Testis (tissue), 3 donors: ENCODE data around the gene SGPL1. TPM values are rescaled to one million over a fixed set of nuclear protein-coding genes. Genes with fewer than 3 reads are reported as not detected.

Experiments
- DNase-seq: peaks from one replicate; pipeline ENCODE4 v3.0.0-alpha.2; 2019
- H3K27ac ChIP-seq, 2 donors: fragments of 200-600 bp; sonication (generic); one replicate each; pipeline ENCODE4 v1.5.1; 2019
- H3K27me3 ChIP-seq: fragments of 200-600 bp; sonication (generic); one replicate; pipeline ENCODE4 v1.5.1; 2019
- H3K36me3 ChIP-seq: fragments of 200-600 bp; sonication (generic); one replicate; pipeline ENCODE4 v1.5.1; 2017; ENCODE audit warnings: low read depth; ENCODE audit errors: missing control alignments
- H3K4me1 ChIP-seq: fragments of 200-600 bp; sonication (generic); one replicate; pipeline ENCODE4 v1.5.1; 2019
- H3K4me3 ChIP-seq, 2 donors: fragments of 200-600 bp; sonication (generic); one replicate each; pipeline ENCODE4 v1.5.1; 2017 to 2019
- H3K9me3 ChIP-seq: fragments of 200-600 bp; sonication (generic); one replicate; pipeline ENCODE4 v1.5.1; 2017
- CTCF ChIP-seq, 3 experiments: fragments of 450-650 bp in 2 of 3; fragments of 200-600 bp in 1 of 3; sonication (generic) in 1 of 3; IDR thresholded peaks; one replicate each; pipeline ENCODE4 v1.5.1; 2016 to 2019; ENCODE audit warnings: antibody characterized with exemption in 3 of 3, mild to moderate bottlenecking in 2 of 3, moderate library complexity in 1 of 3
- POLR2A ChIP-seq: fragments of 450-650 bp; IDR thresholded peaks from one replicate; pipeline ENCODE4 v1.6.1; 2017; ENCODE audit warnings: antibody characterized with exemption, mild to moderate bottlenecking, moderate library complexity
- WGBS, 2 donors: methylation state at CpG; one replicate each; pipeline ENCODE4 v1.1.5; 2018; 5-methylcytosine and 5-hydroxymethylcytosine counted together
- intact Hi-C: fragments of 100-400 bp; cut with DNase I; formaldehyde crosslinking; loops from one replicate; pipeline ENCODE4 v1.15.1; 2023; ENCODE audit warnings: low total_unique reads
- polyA plus RNA-seq: library from polyadenylated mRNA; stranded (reverse); fragments of 350-450 nt; fragmentation: Illumina TruSeq; extraction: RNeasy Lipid Tissue Mini Kit (QIAGEN cat#74804); gene quantifications from one replicate; pipeline ENCODE4 v1.2.3, GENCODE V29; 2014; ENCODE audit warnings: low read depth, low replicate concordance; ENCODE audit not compliant: insufficient read depth
- total RNA-seq, 2 donors: library from RNA; depleted of rRNA; stranded (reverse); fragments of >200 nt; gene quantifications; one replicate each; pipeline ENCODE4 v1.2.3, GENCODE V29; 2016

SGPL1 gene
- total and polyA plus RNA-seq, 3 donors from 2014 or later, result 38.5 to 70.1 (median 64.2) TPM

DNA sequence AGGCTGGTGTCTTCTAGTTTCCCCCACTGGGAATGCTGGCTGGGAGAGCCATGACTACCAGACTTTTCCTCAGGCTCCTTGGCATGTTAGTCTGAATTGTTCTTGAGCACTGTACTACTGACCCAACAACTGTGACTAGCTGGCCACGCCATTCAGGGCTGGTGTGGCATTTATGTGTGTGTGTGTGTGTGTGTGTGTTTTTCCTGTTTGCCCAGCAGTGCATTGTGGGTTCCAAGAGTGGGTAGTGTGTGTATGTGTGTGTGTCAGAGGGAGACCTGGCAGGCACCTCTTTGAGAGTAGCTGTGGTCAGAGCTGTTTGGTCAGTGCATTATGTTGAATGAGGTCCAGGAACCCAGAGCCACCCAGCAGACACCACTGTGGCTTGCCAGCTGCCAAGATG lies 63.5 kb downstream of the SGPL1 start:
- Histone ChIP-seq H3K36me3 (no peaks in the 10 kb centered on the region), H3K27me3 (no peaks in the 10 kb centered on the region), H3K9me3 (no peaks in the 10 kb centered on the region), H3K27ac (no peak overlapping the region), H3K4me3 (no peak overlapping the region), H3K4me1 (no peaks in the 10 kb centered on the region)
- TF ChIP-seq POLR2A (no peak), CTCF (IDR thresholded peaks at IDR 0.05) (no peak)
- 90 to 100% methylated on average over 1 of the region's 1 CpG for WGBS, 2 donors
- intact Hi-C loops, result loop anchor here (5.0 kb wide), 1 partner anchor 62 kb away; the partner anchor contains the start of gene SGPL1
- no peak for DNase-seq

DNA sequence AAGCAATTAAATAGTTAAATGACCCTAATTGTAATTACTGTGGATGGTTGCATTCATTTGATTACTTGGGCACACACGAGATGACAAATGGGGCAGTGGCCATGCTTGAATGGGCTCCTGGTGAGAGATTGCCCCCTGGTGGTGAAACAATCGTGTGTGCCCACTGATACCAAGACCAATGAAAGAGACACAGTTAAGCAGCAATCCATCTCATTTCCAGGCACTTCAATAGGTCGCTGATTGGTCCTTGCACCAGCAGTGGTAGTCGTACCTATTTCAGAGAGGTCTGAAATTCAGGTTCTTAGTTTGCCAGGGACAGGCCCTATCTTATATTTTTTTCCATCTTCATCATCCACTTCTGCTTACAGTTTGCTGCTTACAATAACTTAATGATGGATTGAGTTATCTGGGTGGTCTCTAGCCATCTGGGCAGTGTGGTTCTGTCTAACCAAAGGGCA lies 64.4 kb downstream of the SGPL1 start:
- Histone ChIP-seq H3K9me3 (no peaks in the 10 kb centered on the region), H3K4me1 (no peaks in the 10 kb centered on the region), H3K27me3 (no peaks in the 10 kb centered on the region), H3K36me3 (no peaks in the 10 kb centered on the region), H3K4me3 (no peak overlapping the region), H3K27ac (no peak overlapping the region)
- intact Hi-C loops, result loop anchor here (10.0 kb wide), 1 partner anchor 335 kb away; no protein-coding TSS in a partner anchor
- TF ChIP-seq POLR2A (no peak), CTCF (IDR thresholded peaks at IDR 0.05) (peak; percentile 92 to 96 (median 92))
- DNase-seq, result peak; percentile 91
- 16 to 29% methylated on average over 4 of the region's 4 CpGs for WGBS, 2 donors

DNA sequence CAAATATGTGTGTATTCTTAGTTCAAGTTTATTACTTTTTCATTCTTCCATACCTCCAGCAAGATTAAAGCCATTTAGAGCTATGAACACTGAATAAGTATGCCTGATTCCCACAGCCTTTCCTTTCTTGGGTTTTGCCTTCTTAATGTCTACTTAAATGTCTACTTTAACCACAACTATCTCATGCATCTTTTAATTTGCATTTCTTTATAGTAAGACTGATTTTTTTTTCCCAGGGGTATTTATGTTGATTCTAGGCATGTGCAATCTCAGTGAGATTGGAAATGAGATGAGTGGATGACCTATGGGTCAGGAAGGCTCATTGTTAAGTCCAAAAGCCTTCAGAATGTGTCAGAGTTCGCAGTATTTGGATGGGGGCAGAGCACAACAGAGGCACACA lies 69.0 kb downstream of the SGPL1 start:
- H3K36me3 ChIP-seq, result no peaks in the 10 kb centered on the region
- H3K4me3 ChIP-seq, result no peak overlapping the region
- no peaks in the 10 kb centered on the region for H3K27me3 ChIP-seq
- no peaks in the 10 kb centered on the region for H3K9me3 ChIP-seq
- intact Hi-C loops, result loop anchor here (10.0 kb wide), 1 partner anchor 340 kb away; no protein-coding TSS in a partner anchor
- WGBS, 2 donors, result 93 to 94% methylated on average over 1 of the region's 1 CpG
- no peak overlapping the region for H3K27ac ChIP-seq
- peaks cover 5% of the 10 kb centered on the region for H3K4me1 ChIP-seq
- DNase-seq, result no peak
- TF ChIP-seq CTCF (IDR thresholded peaks at IDR 0.05), result no peak
- no peak for TF ChIP-seq POLR2A

- Histone ChIP-seq H3K27ac (no peak overlapping the region), H3K9me3 (no peaks in the 10 kb centered on the region), H3K4me3 (no peak overlapping the region), H3K36me3 (no peaks in the 10 kb centered on the region), H3K27me3 (no peaks in the 10 kb centered on the region), H3K4me1 (peaks cover 8% of the 10 kb centered on the region)
- intact Hi-C loops, result loop anchor here (10.0 kb wide), 1 partner anchor 341 kb away; no protein-coding TSS in a partner anchor
- DNase-seq, result no peak
- no peak for TF ChIP-seq CTCF (IDR thresholded peaks at IDR 0.05)
- TF ChIP-seq POLR2A, result no peak
- 83 to 90% methylated on average over 3 to 4 of the region's 4 CpGs for WGBS, 2 donors
Measured at GRCh38 chr10:70885481-70885880, 69.7 kb downstream of the SGPL1 start.
